DND-41 (cell line): ENCODE measurements around the gene ABHD6.

Source experiments
- CTCF ChIP-seq: IDR thresholded peaks from 2 replicates; pipeline ENCODE4 v1.5.1; 2012; ENCODE audit warnings: borderline replicate concordance, low read length, moderate library complexity, mild to moderate bottlenecking; ENCODE audit not compliant: poor library complexity, severe bottlenecking; ENCODE audit errors: extremely low read depth
- EZH2 ChIP-seq: IDR thresholded peaks from 3 replicates; pipeline ENCODE4 v1.6.1; 2012; ENCODE audit warnings: borderline replicate concordance, low read depth, mild to moderate bottlenecking, moderate library complexity, low read length, inconsistent platforms; ENCODE audit not compliant: severe bottlenecking

- TF ChIP-seq CTCF (no peak), EZH2 (no peak)
These were observed 49.8 kb downstream of the ABHD6 start for GRCh38 chr3:58287354-58287753.
